Measurements from ENCODE around the gene FBLN1. TPM values are rescaled to one million over a fixed set of nuclear protein-coding genes. Genes with fewer than 3 reads are reported as not detected.

Gene FBLN1
- total RNA-seq, 1 donor from 2014 or later: 238 TPM

- Mint-ChIP-seq H3K4me3 (ENCODE audit: unreplicated experiment) (no peak overlapping the region), H3K27me3 (ENCODE audit: unreplicated experiment) (peaks cover 5% of the 10 kb centered on the region), H3K9me3 (ENCODE audit: unreplicated experiment) (no peaks in the 10 kb centered on the region), H3K36me3 (ENCODE audit: low read depth, unreplicated experiment) (peaks cover 23% of the 10 kb centered on the region), H3K4me1 (ENCODE audit: unreplicated experiment) (no peaks in the 10 kb centered on the region), H3K27ac (ENCODE audit: unreplicated experiment) (no peak overlapping the region)
- no peak for TF ChIP-seq CTCF (IDR thresholded peaks at IDR 0.05; ENCODE audit: unreplicated experiment)
- DNase-seq (ENCODE audit: low spot score): no peak
Measured at GRCh38 chr22:45529971-45530575, 27.4 kb downstream of the FBLN1 start.

- H3K4me3 Mint-ChIP-seq (ENCODE audit: unreplicated experiment): peak overlapping the region; percentile 16
- TF ChIP-seq CTCF (IDR thresholded peaks at IDR 0.05; ENCODE audit: unreplicated experiment): no peak
- peaks cover 5% of the 10 kb centered on the region for H3K27me3 Mint-ChIP-seq (ENCODE audit: unreplicated experiment)
- no peak for DNase-seq (ENCODE audit: low spot score)
- H3K27ac Mint-ChIP-seq (ENCODE audit: unreplicated experiment): no peak overlapping the region
- H3K4me1 Mint-ChIP-seq (ENCODE audit: unreplicated experiment): no peaks in the 10 kb centered on the region
- H3K9me3 Mint-ChIP-seq (ENCODE audit: unreplicated experiment): no peaks in the 10 kb centered on the region
- peaks cover 25% of the 10 kb centered on the region for H3K36me3 Mint-ChIP-seq (ENCODE audit: low read depth, unreplicated experiment)
Measured at GRCh38 chr22:45531441-45532234, 29.0 kb downstream of the FBLN1 start.

- H3K4me3 Mint-ChIP-seq (ENCODE audit: unreplicated experiment): peak overlapping the region; percentile 16
- H3K36me3 Mint-ChIP-seq (ENCODE audit: low read depth, unreplicated experiment): peaks cover 21% of the 10 kb centered on the region
- peaks cover under 1% of the 10 kb centered on the region for H3K27me3 Mint-ChIP-seq (ENCODE audit: unreplicated experiment)
- no peaks in the 10 kb centered on the region for H3K9me3 Mint-ChIP-seq (ENCODE audit: unreplicated experiment)
- H3K27ac Mint-ChIP-seq (ENCODE audit: unreplicated experiment): no peak overlapping the region
- DNase-seq (ENCODE audit: low spot score): no peak
- no peak for TF ChIP-seq CTCF (IDR thresholded peaks at IDR 0.05; ENCODE audit: unreplicated experiment)
- H3K4me1 Mint-ChIP-seq (ENCODE audit: unreplicated experiment): no peaks in the 10 kb centered on the region
Measured at GRCh38 chr22:45532235-45532631, 29.6 kb downstream of the FBLN1 start.

- Mint-ChIP-seq H3K27ac (ENCODE audit: unreplicated experiment) (no peak overlapping the region), H3K4me1 (ENCODE audit: unreplicated experiment) (no peaks in the 10 kb centered on the region), H3K36me3 (ENCODE audit: low read depth, unreplicated experiment) (peaks cover 17% of the 10 kb centered on the region)
Measured at GRCh38 chr22:45533703-45534102, 31.0 kb downstream of the FBLN1 start.

More at GRCh38 chr22:45533703-45534102, 31.0 kb downstream of the FBLN1 start:
- no peak overlapping the region for H3K4me3 Mint-ChIP-seq (ENCODE audit: unreplicated experiment)
- TF ChIP-seq CTCF (IDR thresholded peaks at IDR 0.05; ENCODE audit: unreplicated experiment): no peak
- no peak for DNase-seq (ENCODE audit: low spot score)
- no peaks in the 10 kb centered on the region for H3K9me3 Mint-ChIP-seq (ENCODE audit: unreplicated experiment)
- H3K27me3 Mint-ChIP-seq (ENCODE audit: unreplicated experiment): no peaks in the 10 kb centered on the region

Measured in endothelial cell (in vitro differentiated cells).